NCI-H446 (cell line): Measurements from ENCODE around the gene SHISAL1.

Experiments
- DNase-seq, 2 experiments: peaks; one replicate each; lab custom pipeline; 2025; lab: John Stamatoyannopoulos, UW

The SHISAL1 gene

DNA sequence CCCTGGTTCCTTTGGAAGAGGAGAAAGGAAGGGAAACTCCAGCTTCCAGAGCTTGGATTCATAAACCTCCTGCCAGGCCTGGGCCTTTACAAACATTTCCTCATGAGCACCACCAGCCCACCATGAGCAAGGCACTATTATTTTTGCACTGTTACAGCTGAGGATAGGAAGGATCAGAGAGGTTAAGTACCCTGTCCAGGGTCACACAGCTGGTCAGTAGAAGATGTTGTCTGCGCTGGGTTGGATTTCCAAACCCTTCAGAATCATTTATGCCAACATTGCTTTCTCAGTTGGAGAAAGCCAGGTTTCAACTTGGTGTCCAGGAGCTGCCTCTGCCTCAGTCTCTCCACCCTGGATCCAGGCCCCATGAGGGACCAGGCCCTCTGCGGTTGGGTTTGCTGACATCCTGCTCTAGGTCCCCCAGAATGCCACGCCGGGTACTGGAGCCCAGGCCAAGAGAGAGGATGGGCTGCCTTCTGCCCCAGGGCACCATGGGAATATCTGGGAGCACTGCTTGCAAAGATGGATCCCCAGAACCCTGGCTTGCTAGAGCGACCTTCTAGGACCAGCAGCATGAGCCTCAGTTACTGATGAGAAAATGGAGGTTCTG is 29.7 kb upstream of the SHISAL1 start:
- no peak for DNase-seq

GRCh38 chr22:44341431-44342346 is 28.9 kb upstream of the SHISAL1 start:
- no peak for DNase-seq

GRCh38 chr22:44340271-44341239 is 27.8 kb upstream of the SHISAL1 start:
- DNase-seq: peak in 1 of 2 experiments; percentile 35

DNA sequence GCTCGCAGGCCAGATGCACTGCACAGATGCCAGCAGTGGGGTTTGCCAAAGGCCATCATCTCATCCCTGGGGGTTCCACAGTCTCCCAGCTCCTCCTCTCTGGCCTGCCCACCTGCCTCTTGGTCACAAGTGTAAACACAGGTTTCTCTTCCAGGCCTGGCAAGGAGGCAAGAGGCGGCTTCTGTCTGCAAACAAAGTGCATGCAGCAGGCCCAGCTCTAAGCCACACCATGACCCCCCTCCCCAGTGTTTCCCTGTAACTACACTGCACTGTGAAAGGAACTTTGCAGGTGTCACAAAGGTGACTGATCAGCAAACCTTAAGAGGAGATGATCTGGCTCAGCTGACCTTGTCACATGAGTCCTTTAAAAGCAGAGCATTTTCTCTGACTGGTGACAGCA is 26.2 kb upstream of the SHISAL1 start:
- no peak for DNase-seq

DNA sequence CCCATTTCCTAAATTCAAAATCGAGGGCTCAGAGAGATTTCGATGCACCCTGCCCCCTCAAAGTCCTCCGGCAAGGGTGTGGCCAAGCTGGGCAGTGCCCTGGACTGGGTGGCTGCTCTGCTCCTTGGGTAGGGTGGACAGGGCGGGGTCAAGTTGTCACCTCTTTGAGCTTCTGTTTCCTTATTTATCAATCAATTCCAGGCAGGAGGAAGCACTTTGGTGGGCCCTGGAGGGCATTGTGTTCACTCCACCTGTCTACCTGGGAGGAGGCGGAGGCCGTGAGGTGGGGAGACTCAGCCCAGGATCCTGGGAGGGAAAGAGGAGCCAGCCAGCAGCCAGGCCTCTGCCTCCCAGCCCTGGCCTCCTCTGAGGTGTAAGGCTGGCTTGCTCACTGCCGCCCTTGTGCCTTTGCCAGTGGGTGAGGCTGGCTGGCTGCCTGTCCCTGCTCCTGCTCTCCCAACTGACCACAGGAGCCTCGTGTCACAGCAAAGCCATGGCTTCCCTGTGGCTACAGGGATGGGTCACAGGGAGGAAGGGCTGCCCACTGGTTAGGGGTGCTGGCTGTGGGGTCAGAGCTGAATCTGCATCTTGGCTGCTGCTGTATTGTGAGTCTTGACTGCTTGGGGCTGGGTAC is 25.5 kb upstream of the SHISAL1 start:
- no peak for DNase-seq

DNA sequence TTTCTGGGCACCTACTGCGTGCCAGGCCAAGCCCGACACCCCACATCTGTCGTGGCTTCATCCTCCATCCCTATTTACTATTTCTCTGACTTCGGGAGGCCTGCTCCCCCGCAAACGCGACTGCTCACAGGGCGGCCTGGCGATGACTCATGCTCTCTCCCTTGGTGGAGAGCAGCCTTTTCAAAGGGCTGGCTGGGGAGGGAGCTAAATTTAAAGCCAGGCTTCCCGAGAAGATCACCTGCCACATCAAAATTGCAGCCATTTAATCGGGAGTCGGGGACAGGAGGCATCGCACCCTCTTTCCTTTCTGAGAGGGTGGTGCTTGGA is 24.9 kb upstream of the SHISAL1 start:
- no peak for DNase-seq

GRCh38 chr22:44336962-44337677 is 24.4 kb upstream of the SHISAL1 start:
- no peak for DNase-seq

GRCh38 chr22:44335903-44336803 is 23.4 kb upstream of the SHISAL1 start:
- no peak for DNase-seq

- no peak for DNase-seq
Observed at GRCh38 chr22:44335066-44335839, 22.5 kb upstream of the SHISAL1 start.

GRCh38 chr22:44333847-44334635 is 21.3 kb upstream of the SHISAL1 start:
- DNase-seq: no peak

DNA sequence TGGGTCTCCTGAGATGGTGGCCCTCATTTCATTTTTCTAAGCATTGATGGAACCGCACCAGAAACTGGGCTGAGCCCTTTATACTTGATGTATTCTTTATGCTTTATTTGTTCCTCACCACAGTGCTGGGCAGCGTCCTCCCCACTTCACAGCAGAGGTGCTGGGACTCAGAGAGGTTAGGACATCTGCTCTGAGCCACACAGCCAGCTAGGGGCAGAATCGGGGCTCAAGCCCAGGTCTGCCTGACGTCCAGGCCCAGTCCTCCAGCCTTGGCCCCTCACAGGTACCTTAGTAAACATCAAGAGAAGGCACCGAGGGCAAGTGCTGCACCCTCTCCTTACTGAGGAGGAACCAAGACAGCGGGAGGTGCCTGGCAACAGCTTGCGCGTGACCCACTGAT is 20.2 kb upstream of the SHISAL1 start:
- no peak for DNase-seq

- DNase-seq: no peak
Observed at GRCh38 chr22:44331881-44332714, 19.3 kb upstream of the SHISAL1 start.

GRCh38 chr22:44330744-44331660 is 18.3 kb upstream of the SHISAL1 start:
- DNase-seq: no peak

DNA sequence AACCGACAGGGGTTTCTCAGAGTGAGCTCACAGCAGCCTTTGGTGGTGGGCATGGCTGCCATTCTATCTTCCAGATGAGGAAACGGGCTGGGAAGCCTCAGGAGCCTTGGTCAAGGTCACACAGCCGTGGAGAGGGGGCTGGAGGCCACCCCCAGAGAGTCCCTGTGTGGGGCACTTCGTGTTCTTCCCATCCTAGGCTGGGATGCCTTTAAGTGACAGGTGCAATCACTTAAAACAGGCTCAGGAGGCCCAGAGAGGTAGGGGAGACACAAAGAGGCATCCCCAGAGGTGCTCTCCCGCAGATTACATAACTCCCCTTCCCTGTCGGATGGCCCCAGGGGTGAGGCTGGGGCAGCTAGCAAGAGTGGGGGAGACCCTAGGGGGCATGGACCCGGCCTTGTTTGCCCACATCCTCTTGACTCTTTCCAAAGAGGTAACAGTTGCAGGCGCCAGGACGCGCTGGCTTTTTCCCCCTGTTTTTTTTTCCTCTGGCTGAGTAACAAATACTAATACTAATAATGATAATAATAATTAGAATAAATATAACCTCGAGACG is 17.5 kb upstream of the SHISAL1 start:
- no peak for DNase-seq

DNA sequence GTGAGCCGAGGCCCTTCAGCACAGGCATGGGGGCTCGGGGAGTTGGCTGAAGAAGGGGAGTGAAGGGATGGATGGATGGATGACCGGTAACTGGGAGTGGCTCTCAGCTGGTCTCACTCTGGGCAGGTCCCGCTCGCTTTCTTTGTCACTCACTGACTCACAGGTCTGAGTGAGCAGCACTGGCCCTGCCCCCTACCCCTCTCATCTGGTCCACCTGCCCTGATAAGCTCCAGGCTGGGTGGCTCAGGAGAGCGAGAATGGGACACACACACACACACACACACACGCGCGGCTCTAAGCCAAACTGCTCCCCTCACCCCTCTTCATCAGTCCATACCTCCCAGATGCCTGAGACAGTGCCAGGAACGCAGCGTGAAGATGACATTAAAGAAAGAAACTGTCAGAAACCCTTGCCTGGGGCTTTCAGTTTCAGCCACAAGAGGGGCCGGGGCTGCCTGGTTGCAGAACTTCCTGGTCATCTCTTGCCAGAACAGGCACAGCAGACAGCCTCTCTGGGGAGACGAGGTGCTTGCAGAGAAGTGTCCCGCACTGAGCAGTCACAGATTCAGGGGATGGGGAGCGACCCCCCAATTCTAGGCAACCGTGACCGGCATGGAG is 16.5 kb upstream of the SHISAL1 start:
- DNase-seq: no peak

DNA sequence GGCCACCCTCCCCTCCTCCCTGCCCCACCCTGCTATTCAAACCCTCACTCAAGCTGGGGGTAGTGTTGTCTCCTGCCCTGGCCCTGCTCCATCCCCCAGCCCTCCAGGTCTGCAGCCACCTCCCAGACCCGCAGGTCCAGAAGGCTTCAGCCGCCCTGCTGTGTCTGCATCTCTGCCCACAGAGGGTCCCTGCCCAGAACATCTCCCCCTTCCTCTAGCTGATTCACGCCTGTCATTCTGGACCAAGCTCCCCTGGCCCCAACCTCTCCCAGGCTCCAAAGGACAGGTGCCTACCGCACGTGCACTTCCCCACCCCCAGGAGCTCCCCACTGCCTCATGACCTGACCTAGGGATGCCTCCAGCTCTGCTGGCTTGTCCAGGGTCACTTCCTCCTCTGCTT is 16.0 kb upstream of the SHISAL1 start:
- no peak for DNase-seq
